Suprapubic skin (tissue), 4 donors: ENCODE measurements around the gene FGF1.

ENCODE experiments used
- CTCF ChIP-seq, 2 donors: fragments of 200-600 bp in 1 of 2; fragments of 450-650 bp in 1 of 2; sonication (generic) in 1 of 2; IDR thresholded peaks; one replicate each; pipeline ENCODE4 v1.5.1; 2016 to 2019; ENCODE audit warnings: antibody characterized with exemption in 2 of 2, mild to moderate bottlenecking in 1 of 2, moderate library complexity in 1 of 2
- EP300 ChIP-seq: sonication (generic); formaldehyde crosslinking; IDR thresholded peaks from one replicate; pipeline ENCODE4 v1.6.1; 2017; ENCODE audit warnings: antibody characterized with exemption
- POLR2A ChIP-seq, 2 donors: fragments of 450-650 bp; IDR thresholded peaks; one replicate each; pipeline ENCODE4 v1.6.1; 2017; ENCODE audit warnings: antibody characterized with exemption in 2 of 2, mild to moderate bottlenecking in 2 of 2, moderate library complexity in 2 of 2
- POLR2AphosphoS5 ChIP-seq, 3 donors: sonication (generic); formaldehyde crosslinking; IDR thresholded peaks; one replicate each; pipeline ENCODE4 v1.6.1; 2017; ENCODE audit warnings: antibody characterized with exemption in 3 of 3

DNA sequence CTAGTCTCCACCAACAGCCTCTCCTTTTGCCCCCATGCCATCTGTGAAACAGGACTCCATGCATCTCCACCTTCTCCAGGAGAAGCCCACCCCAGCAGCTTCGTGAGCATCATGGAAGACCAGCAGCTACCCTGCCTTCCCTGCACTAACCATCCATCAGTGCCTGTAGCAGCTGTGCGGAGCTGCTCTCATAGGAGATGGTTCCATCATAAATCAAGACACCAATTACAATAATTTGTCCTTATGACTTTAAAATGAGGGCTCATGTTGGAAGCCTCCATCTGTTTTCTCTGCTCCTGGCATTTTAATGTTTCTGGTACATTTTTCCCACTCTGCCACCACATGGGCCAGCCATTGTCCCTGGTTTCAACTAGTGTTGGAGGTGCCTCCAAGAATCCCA lies 69.9 kb downstream of the FGF1 start:
- TF ChIP-seq POLR2A (IDR thresholded peaks at IDR 0.05) = no peak
- no peak for TF ChIP-seq CTCF (IDR thresholded peaks at IDR 0.05)
- no peak for TF ChIP-seq EP300
- TF ChIP-seq POLR2AphosphoS5 (IDR thresholded peaks at IDR 0.05) = no peak
